Mucosa of gallbladder (tissue), 1 donor: ENCODE measurements around the gene NELFB. TPM values are rescaled to one million over a fixed set of nuclear protein-coding genes. Genes with fewer than 3 reads are reported as not detected.
A peak's percentile ranks its signal among the peaks of the same experiment; 100 is the strongest.

Experiments used
- DNase-seq: peaks from one replicate; pipeline ENCODE4 v3.0.0-alpha.2; 2020; ENCODE audit warnings: low spot score
- total RNA-seq: library from RNA; stranded (reverse); gene quantifications from one replicate; pipeline ENCODE4 v1.2.1, GENCODE V29; 2021
- donor health status: DM: no; HTN: no; CAD: no.

Gene NELFB
- total RNA-seq, 1 donor from 2014 or later, result 61.2 TPM

DNA sequence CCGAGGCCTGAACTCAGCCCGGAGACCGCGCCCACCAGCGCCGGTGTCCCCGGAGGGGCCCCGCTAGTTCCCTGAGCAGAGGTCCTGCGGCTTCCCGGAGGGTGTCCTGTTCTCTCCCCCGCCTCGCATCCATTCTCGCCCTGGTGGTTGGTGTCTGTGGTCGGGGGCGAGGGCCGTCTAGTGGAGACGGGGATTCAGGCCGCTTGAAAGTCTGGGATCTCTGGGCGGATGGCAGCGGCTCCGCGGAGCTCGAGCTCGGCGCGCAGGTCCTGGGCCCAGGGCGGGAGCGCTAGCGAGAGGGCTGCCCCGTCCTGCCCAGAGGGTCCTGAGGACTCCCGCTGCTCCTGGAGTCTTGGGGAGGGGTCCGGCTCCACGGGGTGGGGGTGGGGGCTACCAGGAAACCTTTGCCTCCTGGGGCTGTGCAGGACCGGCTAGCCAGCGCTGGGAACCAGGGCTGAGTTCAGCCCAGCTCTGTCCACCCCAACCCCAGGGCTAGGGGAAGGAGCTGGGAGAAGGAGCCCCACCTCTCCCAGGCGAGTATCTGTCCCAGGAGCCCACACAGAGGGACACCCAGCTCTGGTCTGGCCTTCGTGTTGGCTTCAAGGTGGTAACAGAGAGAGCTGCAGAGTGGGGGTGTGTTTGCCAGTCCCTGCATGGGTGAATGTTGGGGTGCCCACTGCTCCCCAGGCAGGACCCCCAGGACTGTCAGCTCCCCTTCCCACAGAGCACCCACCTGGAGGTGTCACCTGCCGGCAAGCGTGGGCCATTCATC lies 26.4 kb downstream of the NELFB start:
- DNase-seq, result no peak

DNA sequence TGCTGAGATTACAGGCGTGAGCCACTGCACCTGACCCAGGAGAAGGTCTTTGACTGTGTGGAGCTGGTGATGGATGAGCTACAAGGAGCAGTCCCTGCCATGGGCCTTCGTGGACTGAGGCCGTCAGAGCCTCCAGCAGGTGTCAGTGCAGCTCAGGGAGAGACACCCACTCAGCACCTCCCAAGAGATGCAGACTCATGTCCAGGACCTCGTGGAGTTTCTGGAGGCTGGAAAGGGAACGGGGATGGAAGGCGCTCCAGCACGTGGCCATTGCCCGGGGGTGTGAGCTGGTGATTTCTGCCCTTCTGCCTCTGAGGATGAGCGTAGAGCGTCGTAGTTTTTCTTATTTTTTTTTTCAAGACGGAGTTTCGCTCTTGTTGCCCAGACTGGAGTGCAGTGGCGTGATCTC lies 31.9 kb downstream of the NELFB start:
- peak; percentile 66 for DNase-seq

DNA sequence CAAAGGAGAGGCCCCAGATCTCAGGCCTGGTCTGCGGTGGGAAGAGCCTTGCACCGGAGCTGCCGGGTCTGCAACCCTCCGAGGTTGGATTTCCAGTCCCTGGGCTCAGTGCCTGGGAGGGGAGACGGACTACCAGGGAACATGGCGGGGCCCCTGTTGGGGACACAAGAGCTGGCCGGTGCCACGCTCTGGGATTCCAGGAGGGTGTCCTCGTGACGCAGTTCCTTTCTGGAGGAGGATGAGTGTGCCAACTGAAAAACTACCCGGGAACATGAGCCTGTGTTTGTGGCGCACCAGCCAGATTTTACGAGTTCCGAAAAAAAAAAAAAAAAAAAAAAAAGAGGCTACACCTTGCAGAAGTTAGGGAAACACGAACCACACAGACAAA lies 38.0 kb downstream of the NELFB start:
- DNase-seq, result no peak

DNA sequence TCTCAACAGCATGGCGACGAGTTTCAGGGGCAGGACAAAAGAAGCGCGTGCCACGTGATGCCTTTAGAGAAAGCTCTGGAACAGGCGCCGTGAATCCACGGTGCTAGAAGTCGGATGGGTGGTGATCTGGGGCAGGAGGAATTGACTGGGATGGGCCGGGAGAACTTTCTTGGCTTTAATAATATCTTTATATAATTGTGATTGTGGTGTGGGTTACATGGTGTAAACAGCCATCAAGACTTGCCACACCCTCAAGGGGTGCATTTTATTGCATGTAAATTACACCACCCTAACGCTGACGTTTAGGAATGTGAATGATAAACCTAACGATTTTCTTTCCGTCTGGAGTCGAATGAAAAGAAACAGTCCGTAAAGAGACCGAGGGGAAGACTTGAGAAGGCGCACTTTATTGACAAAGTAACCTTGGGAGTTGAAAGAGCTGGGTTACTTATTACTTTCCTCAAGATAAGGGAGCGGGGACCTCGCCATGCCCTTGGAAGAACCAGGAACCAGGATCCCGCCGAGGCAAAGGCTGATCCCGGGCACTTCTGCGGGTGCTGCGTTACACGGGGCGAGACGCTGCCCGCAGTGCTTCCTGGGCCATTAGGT lies 38.5 kb downstream of the NELFB start:
- peak; percentile 93 for DNase-seq

DNA sequence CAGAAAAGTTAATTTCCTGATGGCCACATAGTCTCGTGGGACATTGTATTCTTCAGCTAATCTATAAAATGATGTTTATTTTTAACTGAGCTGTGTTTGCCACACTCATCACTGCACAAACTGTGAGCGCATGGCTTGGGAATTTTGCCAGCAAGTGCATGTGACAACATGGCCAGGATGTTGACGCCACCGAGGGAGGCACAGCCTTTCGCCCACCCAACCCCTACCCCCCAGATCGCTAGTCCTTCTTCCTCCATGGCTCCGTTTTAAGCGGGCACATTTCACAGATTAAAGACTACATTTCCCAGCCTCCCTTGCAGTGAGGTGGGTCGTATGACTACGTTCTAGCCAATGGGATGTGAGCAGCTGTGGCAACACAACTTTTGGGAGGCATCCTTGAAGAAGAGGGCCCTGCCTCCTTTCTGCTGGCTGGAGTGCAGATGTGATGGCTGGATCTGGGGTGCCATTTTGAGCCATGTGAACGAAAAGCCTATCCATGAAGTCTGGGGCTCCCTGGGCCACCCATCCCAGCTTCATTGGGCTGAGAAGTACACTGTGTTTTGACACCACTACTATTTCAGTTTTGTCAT lies 39.1 kb downstream of the NELFB start:
- DNase-seq, result peak; percentile 94

DNA sequence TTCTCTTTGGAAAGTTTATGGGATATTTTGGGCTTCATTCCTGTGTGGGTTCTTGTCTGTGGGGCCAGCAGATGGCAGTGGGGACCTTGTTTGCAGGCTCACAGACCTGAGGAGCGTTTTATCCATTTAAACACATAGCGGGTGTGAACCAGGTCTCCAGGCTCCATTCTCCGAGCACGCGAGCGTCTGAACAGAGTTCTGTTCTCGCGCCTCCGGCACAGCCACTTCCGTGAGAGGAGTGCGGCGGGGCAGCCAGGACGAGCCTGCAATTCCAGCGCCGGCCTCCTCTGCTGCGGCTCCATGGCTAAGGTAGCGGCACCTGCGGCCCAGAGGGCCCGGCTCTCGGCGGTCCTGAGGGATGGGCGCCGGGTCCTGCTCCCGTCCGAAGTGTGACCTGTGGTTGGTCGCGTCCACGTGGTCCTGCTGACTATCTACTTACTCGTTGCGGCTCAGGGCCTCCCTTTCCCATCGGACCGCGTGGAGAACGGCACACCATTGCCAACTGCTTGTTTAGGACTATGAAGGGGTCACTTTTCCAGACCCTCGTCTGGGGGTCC lies 39.6 kb downstream of the NELFB start:
- no peak for DNase-seq

DNA sequence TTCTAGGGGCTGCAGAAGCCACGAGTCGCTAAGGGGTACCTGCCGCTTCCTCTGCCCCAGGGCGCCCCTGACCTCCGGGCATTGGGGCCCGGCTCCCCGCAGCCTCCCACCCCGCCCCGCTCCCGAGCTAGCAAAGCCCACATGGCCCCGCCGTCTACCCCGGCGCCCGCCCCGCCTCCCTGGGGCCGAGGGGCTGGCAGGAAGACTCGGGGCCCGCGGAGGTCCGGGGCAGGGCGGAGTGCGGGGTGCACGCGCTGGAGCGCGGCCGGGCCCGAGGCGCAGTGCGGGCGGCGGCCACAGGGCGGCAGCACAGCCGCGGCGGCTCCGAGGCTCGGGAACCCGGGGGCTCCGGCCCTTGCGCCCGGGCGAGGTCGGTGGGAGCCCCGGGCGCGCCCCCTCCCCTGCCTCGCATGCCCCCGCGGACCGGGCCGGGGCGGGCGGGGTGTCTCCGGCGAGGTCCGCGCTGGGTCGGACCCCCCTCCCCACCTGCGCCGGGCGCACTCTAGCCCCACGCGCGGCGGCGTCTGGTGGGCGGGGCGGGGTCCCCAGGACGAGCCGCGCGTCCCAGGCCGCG lies 40.2 kb downstream of the NELFB start:
- no peak for DNase-seq

DNA sequence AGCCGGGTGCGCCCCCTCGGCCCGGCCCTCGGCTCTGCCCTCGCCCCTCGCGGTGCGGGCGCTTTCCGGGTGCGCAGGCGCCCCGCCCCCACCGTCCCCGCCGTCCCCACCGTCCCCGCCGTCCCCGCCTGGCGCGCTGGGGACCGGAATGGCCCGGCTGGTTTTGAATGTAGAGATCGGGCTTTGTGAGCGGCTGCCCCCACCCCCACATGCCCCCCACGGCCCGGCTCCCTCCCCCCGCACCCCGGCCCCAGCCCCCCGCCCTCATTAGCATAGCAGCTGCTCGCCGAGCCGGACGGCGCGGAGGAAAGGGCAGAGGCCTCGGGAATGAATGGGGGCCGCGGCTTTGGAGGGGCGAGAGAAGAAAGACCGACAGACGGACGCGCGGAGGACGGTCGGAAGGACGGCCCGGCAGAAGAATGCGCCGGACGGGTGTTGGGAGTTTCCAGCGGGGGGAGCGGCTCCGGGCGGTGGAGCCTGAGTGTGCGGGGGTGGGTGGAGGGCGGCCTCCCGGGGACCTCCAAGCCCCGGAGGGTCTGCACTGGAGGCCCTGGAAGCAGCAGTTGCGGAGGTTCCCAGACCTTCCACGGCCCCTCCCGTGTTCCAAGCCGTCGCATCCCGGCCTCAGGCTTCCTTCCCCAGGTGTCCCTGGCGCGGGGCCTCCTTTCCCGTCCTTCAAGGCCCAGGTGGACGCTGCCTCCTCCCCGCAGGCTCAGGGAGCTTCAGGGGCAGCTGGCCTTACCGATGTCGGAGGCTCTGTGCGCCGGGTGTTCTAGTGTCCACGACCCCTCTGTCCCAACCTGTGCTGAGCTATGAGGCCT lies 40.9 kb downstream of the NELFB start:
- no peak for DNase-seq

DNA sequence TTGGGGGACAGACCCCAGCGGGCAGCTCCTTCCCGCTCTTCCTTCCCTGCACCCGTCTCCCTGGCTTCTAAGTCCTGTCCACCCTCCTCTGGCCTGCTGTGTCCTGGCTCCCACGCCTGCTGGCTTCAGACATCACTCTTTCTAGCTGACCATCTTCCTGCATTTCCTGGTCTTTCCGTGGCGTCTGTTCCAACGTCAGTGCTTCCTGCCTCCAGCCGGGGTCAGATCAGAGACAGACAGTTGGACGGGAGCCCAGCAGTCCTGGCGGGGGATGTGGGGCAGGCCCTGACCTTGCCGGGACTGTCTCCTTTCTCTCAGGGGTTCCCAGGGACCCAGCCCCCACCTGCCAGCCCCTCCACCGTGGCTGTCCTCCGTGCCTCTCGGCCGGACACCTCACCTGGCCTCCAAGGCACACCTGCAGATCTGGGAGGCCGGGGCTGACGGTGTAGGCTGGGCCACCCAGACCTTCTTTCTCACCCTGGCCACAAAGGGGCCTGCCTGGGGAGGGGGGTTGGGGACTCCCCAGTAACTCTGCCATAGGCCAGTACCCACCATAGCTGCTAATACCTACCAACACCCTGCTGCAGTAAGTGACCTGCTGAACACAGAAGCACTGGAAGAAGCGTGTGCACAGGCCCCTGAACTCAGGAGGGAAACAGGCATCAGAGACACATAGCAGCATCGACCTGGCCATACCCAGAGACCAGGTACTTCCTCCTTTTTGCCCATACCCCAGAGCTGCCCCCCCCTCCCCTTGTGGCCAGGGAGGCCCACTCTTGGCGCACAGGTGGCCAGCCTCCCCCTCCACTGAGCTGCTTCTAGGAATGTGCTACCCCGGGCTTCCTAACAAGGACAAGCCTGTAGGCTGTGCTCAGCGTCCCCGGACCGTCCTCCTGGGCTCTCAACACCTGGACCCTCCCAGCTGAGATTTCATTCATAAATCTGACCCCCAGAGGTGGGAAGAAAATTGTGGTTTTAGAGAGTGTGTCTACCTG lies 41.8 kb downstream of the NELFB start:
- peak; percentile 70 for DNase-seq

DNA sequence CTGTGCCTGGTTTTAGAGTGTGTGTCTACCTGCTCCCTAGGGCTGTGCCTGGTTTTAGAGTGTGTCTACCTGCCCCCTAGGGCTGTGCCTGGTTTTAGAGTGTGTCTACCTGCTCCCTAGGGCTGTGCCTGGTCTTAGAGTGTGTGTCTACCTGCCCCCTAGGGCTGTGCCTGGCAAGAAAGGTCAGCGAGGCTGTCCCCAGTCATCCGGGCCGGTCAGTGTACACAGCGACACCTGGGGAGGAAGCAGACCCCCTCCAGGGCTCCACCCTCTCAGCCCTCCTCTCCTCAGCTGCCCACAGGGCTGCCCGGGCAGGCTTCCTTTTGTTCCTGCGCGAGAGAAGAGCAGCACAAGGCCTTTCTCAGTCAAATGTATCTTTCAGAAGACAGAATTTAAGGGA lies 42.8 kb downstream of the NELFB start:
- DNase-seq, result no peak

DNA sequence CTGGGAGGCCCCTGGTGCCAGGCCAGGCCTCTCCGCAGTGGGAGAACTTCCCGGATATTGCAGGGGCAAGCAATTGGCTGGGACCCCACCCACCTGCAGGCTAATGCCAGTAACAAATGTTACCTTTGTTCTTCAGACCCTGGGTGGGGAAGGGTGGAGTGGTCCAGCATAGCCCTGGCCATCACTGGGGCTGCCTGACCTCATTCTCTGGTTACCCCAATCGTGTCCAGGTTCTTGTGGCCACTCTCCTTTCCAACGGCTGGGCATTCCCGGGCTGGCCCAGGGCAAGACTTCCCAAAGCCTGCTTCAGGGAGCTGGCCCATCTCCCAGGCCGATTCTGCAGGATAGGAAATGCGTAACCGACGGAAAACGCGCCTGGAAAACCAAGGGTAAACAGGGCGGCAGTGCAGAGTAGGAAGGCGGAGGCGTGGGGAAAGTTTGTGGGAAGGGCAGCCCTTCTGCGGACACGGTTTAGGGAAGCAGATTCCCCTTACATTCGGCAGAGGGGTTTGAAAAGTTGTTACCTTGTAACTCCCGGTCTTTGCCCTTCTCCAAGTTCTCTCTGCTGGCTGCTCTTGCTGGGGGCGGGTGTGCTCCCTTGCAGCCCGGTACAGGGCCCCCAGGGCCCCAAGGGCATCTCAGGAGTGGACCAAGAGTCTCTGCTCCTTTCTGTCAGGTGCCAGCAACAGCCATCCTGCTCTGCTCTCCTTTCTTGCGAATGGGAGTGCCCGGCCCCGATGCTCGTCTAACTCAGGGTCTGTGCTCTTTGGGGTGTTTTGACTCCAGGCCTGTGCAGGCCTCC lies 43.5 kb downstream of the NELFB start:
- DNase-seq, result no peak

DNA sequence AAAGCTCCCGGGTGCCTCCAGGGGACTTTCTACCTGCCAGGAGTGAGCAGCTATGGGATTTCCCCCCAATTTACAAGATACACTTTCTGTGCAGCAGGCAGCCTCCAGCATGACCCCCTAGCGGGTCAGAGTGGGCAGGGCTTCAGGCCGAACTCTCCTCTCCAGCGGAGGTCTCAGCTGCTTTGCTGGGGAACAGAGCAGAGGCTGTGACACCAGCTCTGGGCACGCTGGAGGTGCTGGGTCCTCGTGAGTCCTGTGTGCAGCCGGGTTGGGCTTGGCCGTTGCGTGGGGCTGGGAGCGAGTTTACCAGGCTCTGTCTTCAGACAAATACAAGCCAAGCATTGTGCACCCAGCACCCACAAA lies 44.1 kb downstream of the NELFB start:
- DNase-seq, result no peak

DNA sequence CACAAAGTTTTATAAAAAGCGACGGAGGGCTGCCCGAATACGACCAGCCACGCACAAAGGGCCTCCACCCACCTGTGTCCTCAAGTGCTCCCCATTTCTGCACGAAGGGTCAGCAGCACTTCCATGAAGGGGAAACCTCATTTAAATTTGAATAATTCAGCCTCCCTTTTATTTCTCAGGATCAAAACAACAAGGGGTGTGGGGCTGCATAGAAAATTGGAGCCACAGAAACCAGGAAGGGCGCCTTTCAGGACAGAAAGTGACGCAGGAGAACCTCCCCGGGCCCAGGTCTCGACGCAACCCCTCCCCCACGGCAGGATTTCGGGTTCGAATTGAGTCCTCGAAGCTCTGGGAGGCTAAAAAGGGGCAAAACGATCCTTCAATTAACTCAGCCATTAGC lies 44.8 kb downstream of the NELFB start:
- no peak for DNase-seq

DNA sequence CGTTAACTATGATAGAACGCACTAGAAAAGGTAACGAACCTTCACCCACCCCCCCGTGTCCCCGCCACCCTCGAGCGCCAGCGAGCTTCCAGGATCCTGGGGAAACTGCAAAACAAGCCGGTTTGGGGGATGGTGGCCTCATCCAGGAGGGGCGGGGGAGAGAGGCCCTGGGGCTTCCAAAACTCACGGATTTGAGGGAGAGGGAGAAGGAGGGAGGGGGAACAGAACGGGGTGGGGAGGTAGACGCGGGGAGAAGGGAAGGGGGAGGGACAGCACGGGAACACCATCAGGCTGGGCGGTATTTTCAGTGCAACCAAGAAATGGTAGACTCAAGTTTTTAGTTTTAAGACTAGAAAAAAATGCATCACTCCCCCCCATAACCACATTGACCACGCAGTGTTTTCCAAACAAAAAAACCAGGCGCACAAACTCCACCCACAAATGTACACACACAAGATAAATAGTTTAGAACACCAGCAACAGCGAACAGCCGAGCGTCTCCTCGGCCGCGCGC lies 45.5 kb downstream of the NELFB start:
- no peak for DNase-seq

DNA sequence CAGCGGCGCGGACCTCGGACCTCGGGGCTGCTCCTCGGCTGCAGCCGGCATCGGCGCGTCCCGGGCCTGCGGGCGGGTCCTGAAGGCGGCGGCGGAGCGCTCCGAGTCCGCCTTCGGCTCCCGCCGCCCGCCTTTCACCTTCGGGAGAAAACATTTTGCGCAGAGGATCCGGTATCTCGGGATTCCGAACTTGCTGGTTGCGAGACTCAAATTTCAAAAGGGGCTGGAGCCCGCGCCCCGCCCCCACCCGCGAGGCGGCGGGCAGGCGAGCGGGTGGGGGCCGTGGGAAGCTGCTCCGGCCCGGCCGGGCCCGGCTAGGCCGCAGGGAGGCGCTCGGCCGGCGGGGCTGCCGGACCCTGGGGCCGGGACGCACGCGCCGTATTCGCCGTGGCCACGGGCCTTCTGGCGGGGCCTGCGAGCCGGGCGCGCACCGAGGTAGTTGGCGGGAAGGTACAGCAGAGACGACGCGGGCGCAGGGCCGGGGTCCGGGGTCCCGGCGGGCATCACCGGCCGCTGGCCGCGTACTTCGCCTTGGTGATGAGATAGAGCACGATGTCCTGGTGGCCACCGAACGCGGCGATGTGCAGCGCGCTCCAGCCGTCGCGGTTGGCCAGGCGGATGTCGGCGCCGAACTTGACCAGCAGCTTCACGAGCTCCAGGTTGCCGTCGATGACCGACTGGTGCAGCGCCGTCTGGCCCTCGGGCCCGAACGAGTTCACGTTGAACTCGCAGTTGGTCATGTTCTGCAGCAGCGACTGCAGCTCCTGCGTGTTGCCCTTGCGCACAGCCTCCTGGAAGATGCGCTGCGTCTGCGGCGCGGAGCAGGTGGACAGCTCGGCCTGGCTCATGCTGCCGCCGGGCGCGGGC lies 46.2 kb downstream of the NELFB start:
- no peak for DNase-seq

DNA sequence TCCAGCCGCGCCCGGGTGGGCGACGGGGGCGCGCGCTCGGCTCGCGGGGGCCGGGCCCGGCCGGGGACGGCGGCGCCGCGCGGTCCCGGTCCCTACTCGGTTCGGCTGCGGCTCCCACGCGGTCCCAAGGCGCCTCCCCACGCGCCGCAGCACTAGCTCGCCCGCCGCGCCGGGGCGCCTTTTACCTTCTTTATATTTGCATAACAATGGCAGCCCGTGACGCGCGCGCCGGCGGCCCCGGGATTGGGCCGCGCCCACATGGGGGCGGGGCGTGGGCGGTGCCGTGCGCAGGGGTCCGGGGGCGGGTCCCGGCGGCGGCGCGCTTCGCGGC lies 47.0 kb downstream of the NELFB start, which contains the start of gene NRARP:
NRARP (minus strand) TSS at position 154 of the 331 bp plus-strand sequence. CDS start 343 bp downstream, outside the sequence.
- DNase-seq, result peak; percentile 93

DNA sequence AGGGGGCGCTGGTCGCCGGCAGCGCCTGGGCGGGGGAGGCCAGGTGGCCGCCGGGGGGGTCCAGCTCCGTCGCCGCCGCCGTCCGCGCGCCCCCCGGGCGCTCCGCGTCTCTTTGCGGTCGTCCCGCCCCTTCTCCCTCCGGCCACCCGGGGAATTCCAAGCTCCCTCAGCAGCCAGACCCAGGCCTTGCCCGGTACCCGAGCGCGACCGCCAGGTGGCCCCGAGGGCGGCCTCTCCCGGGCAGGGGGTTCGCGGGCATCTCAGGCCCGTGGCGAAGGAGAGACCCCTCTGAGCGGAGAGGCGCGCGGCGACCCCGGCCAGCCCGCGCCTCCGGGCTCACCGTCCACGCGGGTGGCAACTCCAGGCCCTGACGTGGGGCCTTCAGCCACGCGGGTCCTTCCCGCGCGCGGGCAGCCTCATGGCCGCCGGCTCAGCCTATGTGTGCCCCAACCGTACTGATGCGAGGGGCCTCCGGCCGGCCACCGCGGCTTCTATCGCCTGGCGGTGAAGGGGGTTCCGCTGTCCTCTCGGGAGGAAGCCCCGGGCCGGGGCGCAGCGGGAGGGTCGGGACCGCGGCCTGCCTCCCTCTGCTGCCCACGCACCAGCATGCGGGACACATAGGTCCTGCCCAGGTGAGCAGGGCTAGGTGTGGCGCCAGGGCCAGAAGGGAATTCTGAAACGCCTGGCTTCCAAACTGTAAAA lies 47.5 kb downstream of the NELFB start:
- DNase-seq, result no peak
